ENCODE results near the gene CMTM2.

- TF ChIP-seq CTCF (IDR thresholded peaks at IDR 0.05) (no peak), SIN3A (IDR thresholded peaks at IDR 0.05; ENCODE audit: borderline replicate concordance, insufficient read depth, low read depth, low read length) (no peak), REST (IDR thresholded peaks at IDR 0.05; ENCODE audit: insufficient read depth in 1 of 2, low read depth in 2 of 2, low read length in 1 of 2) (no peak), POLR2AphosphoS5 (IDR thresholded peaks at IDR 0.05; ENCODE audit: low read depth, low read length) (no peak), TCF7L2 (IDR thresholded peaks at IDR 0.05; ENCODE audit: low read depth, low read length) (no peak)
Measured at GRCh38 chr16:66616592-66616991, 37.3 kb downstream of the CMTM2 start.

Measured in Panc1 (cell line).